ENCODE measurements around the gene SYCE3.

SYCE3 gene

DNA sequence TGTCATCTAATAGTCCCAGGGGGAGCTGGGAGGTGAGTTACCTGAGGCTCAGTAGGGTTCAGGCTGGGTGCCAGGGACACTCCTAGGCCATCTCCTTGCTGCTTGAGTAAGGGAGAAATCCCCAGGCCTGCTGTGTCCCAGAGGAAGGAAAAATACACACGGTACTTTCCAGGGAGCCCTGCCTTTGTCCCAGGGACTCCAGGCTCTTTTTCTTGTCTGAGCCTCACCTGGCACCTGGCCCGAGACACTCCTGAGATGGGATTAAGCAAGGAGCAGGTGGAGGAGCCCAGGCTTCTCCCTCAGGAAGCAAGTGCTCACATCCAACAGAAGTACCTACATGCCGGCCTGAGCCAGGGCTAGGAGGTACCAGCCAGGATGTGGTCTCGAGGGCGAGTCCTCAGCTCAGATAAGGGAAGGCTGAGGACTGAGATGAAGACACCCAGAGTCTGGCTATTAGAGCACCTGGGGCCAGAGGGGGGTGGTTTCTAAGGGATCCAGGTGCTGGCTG is 17.9 kb downstream of the SYCE3 start:
- H3K4me3 ChIP-seq (ENCODE audit: low read depth, low read length) = no peak overlapping the region
- 0 out of 2 replicates have a peak, but pooled peaks cover 3% of the 10 kb centered on the region for H3K4me1 ChIP-seq (ENCODE audit: control insufficient read depth, insufficient read depth, low read length)
- CTCF ChIA-PET = interaction anchor here (0.6 to 1.6 kb wide), 3 partner anchors 12 to 19 kb away, joined by 3 to 10 read pairs (median 9); partner anchors contain the start of genes SCO2 and SYCE3
- H3K36me3 ChIP-seq (ENCODE audit: control insufficient read depth in 2 of 2, insufficient read depth in 1 of 2, low read length in 2 of 2) = no peaks in the 10 kb centered on the region
- H3K27ac ChIP-seq (ENCODE audit: extremely low read depth, low read depth, low read length) = no peak overlapping the region
- H3K9me3 ChIP-seq (ENCODE audit: control insufficient read depth, insufficient read depth, low read depth, low read length) = no peaks in the 10 kb centered on the region
- no peak for TF ChIP-seq ZNF155 (tag by site-specific recombination; IDR thresholded peaks at IDR 0.05)
- TF ChIP-seq HOXC10 (CRISPR knock-in tag; IDR thresholded peaks at IDR 0.05) = no peak
- TF ChIP-seq ZBTB1 (tag by site-specific recombination; IDR thresholded peaks at IDR 0.05) = no peak
- TF ChIP-seq ZNF324 (tag by site-specific recombination; IDR thresholded peaks at IDR 0.05) = no peak
- TF ChIP-seq GLI4 (tag by site-specific recombination; IDR thresholded peaks at IDR 0.05) = no peak
- no peak for TF ChIP-seq ZFHX2 (tag by site-specific recombination; conservative IDR thresholded peaks at IDR 0.05)
- no peak for TF ChIP-seq ZNF677 (tag by site-specific recombination; IDR thresholded peaks at IDR 0.05)
- no peak for TF ChIP-seq ZFP69B (tag by site-specific recombination; IDR thresholded peaks at IDR 0.05)
- no peak for TF ChIP-seq ZNF354C (tag by site-specific recombination; IDR thresholded peaks at IDR 0.05; ENCODE audit: borderline replicate concordance, low read depth)
- no peak for TF ChIP-seq ZNF423 (tag by site-specific recombination; IDR thresholded peaks at IDR 0.05)
- TF ChIP-seq ZBTB48 (tag by site-specific recombination; IDR thresholded peaks at IDR 0.05) = 0 out of 2 replicates have a peak, but pooled peaks have one; percentile 22
- TF ChIP-seq ZIC2 (tag by site-specific recombination; IDR thresholded peaks at IDR 0.05) = 0 out of 2 replicates have a peak, but pooled peaks have one; percentile 17
- no peak for TF ChIP-seq KLF16 (tag by site-specific recombination; IDR thresholded peaks at IDR 0.05)
- no peak for TF ChIP-seq ZNF610 (tag by site-specific recombination; IDR thresholded peaks at IDR 0.05; ENCODE audit: borderline replicate concordance)
- TF ChIP-seq, protein P1, sequence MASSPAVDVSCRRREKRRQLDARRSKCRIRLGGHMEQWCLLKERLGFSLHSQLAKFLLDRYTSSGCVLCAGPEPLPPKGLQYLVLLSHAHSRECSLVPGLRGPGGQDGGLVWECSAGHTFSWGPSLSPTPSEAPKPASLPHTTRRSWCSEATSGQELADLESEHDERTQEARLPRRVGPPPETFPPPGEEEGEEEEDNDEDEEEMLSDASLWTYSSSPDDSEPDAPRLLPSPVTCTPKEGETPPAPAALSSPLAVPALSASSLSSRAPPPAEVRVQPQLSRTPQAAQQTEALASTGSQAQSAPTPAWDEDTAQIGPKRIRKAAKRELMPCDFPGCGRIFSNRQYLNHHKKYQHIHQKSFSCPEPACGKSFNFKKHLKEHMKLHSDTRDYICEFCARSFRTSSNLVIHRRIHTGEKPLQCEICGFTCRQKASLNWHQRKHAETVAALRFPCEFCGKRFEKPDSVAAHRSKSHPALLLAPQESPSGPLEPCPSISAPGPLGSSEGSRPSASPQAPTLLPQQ (tag by site-specific recombination; IDR thresholded peaks at IDR 0.05) = peak; percentile 90
- POLR2A ChIA-PET = interaction anchor here (0.9 to 1.8 kb wide), 3 partner anchors 18 to 37 kb away, joined by 4 to 8 read pairs (median 4); partner anchors contain the start of genes LMF2, NCAPH2, SCO2 and SYCE3

DNA sequence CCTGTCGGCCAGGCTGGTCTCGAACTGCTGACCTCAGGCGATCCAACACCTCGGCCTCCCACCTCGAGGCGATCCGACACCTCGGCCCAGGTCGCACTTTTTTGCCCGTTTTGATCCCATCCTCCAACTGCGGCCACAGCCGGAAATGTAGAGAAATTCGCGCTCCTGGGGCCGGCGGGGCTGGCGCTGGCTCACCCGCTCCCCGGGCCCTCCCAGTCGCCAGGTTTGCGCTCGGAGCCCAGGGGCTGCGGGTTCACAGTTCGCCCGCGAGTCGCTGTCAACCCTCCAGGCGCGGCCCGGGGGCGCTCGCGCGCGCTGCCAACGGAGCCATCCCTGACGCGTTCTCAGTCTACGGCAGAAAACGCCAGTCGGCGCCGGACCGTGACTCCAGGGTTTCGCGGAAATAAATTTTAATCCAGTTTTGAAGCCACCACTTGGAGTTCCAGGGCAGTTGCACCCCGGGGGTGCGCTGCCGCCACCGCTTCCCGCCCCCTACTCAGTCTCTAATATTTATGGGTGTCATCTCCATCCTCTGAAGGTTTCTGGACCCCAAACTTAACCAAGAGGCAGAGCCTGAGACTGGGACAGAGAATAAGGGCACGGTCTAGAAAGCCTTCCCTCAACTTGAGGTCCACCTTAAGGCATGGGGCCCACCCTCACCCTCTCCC is 18.5 kb downstream of the SYCE3 start:
- ChIA-PET POLR2A (interaction anchor here (1.8 kb wide), 1 partner anchor 19 kb away, joined by 8 read pairs; the partner anchor contains the start of gene SCO2), CTCF (interaction anchor here (0.6 to 1.6 kb wide), 4 partner anchors 9 to 19 kb away, joined by 3 to 10 read pairs (median 6); partner anchors contain the start of genes SCO2 and SYCE3)
- Histone ChIP-seq H3K4me1 (ENCODE audit: control insufficient read depth, insufficient read depth, low read length) (peaks cover 7% of the 10 kb centered on the region; the same call in 1 of the 2 replicates), H3K4me3 (ENCODE audit: low read depth, low read length) (no peak overlapping the region), H3K27ac (ENCODE audit: extremely low read depth, low read depth, low read length) (no peak overlapping the region), H3K36me3 (ENCODE audit: control insufficient read depth in 2 of 2, insufficient read depth in 1 of 2, low read length in 2 of 2) (no peaks in the 10 kb centered on the region), H3K9me3 (ENCODE audit: control insufficient read depth, insufficient read depth, low read depth, low read length) (no peaks in the 10 kb centered on the region)
- TF ChIP-seq ZNF629 (tag by site-specific recombination; IDR thresholded peaks at IDR 0.05) = no peak
- peak; percentile 68; the same call in 1 of the 2 replicates for TF ChIP-seq ZFP69B (tag by site-specific recombination; IDR thresholded peaks at IDR 0.05)
- peak; percentile 48 for TF ChIP-seq ZBTB8A (tag by site-specific recombination; IDR thresholded peaks at IDR 0.05)
- TF ChIP-seq, protein P2, sequence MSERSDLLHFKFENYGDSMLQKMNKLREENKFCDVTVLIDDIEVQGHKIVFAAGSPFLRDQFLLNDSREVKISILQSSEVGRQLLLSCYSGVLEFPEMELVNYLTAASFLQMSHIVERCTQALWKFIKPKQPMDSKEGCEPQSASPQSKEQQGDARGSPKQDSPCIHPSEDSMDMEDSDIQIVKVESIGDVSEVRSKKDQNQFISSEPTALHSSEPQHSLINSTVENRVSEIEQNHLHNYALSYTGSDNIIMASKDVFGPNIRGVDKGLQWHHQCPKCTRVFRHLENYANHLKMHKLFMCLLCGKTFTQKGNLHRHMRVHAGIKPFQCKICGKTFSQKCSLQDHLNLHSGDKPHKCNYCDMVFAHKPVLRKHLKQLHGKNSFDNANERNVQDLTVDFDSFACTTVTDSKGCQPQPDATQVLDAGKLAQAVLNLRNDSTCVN (tag by site-specific recombination; optimal IDR thresholded peaks at IDR 0.05) = peak; percentile 61
- no peak for TF ChIP-seq GLIS2 (tag by site-specific recombination; IDR thresholded peaks at IDR 0.05)
- TF ChIP-seq ZNF518A (tag by site-specific recombination; conservative IDR thresholded peaks at IDR 0.05; ENCODE audit: low read depth) = no peak
- peak; percentile 60; the same call in 1 of the 2 replicates for TF ChIP-seq ZBTB20 (tag by site-specific recombination; IDR thresholded peaks at IDR 0.05)
